ENCODE measurements around the gene ALDH7A1.
"Not testable (repeated sequence)": the region's sequence is repeated elsewhere in the genome, so short reads cannot be mapped to it uniquely, and the experiment has no call there.

ALDH7A1 gene

GRCh38 chr5:126594748-126595485 is at the start of gene ALDH7A1:
Gene ALDH7A1 (minus strand): TSS chr5:126595219. CDS start chr5:126595198, 21 bp downstream.
- DNase-seq (ENCODE audit: low read depth in 2 of 2): peak; percentile 85

- no peak for DNase-seq (ENCODE audit: low read depth in 2 of 2)
Observed at GRCh38 chr5:126641387-126641786, 46.4 kb upstream of the ALDH7A1 start.

GRCh38 chr5:126640866-126641265 is 45.8 kb upstream of the ALDH7A1 start:
- DNase-seq (ENCODE audit: low read depth in 2 of 2): no peak

DNA sequence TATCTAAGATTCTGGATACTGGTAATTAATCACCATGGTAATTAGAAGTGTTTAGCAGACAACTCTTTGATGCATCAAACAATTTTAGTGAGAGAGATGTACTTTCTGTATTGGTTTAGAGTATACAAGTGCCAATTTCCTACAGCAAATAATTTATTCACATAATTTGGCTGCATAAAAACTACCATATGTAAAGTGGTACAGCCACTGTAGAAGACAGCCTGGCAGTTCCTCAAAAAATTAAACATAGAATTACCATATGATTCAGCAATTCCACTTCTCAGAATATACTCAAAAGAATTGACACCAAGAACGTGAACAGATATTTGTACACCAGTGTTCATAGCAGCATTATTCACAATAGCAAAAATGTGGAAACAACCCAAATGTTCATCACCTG is 41.9 kb upstream of the ALDH7A1 start:
- DNase-seq (ENCODE audit: low read depth in 2 of 2): no peak

DNA sequence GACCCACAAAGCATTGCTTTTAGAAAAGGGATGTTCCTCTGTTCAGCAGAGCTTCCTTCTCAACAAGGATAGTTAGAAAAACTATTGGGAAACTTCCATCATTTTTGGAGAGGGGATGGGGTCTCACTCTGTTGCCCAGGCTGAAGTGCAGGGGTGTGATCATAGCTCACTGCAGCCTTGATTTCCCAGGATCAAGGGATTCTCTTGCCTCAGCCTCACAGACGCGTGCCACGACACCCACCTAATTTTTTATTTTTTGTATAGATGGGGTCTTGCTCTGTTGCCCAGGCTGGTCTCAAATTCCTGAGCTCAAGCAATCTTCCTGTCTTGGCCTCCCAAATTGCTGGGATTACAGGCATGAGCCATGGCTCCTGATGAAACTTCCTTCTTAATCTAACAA is 40.6 kb upstream of the ALDH7A1 start:
- no peak for DNase-seq (ENCODE audit: low read depth in 2 of 2)

GRCh38 chr5:126633552-126633951 is 38.5 kb upstream of the ALDH7A1 start:
- DNase-seq (ENCODE audit: low read depth in 2 of 2): no peak

DNA sequence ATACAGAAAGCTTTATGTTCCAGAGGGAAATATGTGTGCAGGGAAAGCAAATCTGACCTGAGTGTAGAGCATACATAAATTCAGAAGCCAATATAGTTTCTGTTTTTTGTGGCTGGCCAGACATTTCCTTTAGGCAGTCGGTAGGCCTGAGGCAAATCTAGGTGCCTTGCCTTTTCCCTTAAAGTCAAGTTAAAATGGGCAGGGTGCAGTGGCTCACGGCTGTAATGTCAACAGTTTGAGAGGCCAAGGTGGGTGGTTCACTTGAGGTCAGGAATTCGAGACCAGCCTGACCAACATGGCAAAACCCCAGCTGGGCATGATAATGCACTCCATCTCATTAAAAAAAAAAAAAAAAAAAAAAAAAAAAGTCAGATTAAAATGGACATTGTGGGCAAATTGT is 36.9 kb upstream of the ALDH7A1 start:
- no peak for DNase-seq (ENCODE audit: low read depth in 2 of 2)

- DNase-seq (ENCODE audit: low read depth in 2 of 2): no peak
Observed at GRCh38 chr5:126628102-126628501, 33.1 kb upstream of the ALDH7A1 start.

- DNase-seq (ENCODE audit: low read depth in 2 of 2): peak; percentile 51 to 58
Observed at GRCh38 chr5:126624534-126624933, 29.5 kb upstream of the ALDH7A1 start.

GRCh38 chr5:126619781-126620180 is 24.8 kb upstream of the ALDH7A1 start:
- DNase-seq (ENCODE audit: low read depth in 2 of 2): no peak

DNA sequence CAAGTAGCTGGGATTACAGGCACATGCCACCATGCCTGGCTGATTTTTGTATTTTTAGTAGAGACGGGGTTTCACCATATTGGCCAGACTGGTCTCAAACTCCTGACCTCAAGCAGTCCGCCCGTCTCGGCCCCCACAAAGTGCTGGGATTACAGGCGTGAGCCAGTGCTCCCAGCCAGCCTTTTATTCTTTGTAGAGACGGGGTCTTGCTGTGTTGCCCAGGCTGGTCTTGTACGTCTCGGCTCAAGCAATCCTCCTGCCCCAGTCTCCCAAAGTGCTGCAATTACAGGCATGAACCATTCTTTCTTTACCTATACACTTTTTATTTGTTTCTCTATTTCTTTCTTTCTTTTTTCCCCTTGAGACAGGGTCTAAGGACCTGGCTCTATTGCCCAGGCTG is 22.6 kb upstream of the ALDH7A1 start:
- DNase-seq (ENCODE audit: low read depth in 2 of 2): not testable (repeated sequence)

- DNase-seq (ENCODE audit: low read depth in 2 of 2): no peak
Observed at GRCh38 chr5:126615286-126615685, 20.3 kb upstream of the ALDH7A1 start.

GRCh38 chr5:126613941-126614592 is 19.0 kb upstream of the ALDH7A1 start:
- DNase-seq (ENCODE audit: low read depth in 2 of 2): no peak

DNA sequence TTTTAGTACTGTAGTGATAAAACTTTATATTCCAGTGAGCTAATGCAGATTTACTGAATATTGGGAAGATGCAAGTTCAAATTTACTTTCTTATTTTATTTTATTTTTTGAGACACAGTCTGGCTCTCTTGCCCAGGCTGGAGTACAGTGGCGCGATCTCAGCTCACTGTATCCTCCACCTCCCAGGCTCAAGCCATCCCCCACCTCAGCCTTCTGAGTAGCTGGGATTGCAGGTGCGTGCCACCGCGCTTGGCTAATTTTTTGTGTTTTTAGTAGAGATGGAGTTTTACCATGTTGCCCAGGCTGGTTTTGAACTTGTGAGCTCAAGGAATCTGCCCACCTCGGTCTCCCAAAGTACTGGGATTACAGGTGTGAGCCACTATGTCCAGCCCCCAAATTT is 15.6 kb upstream of the ALDH7A1 start:
- DNase-seq (ENCODE audit: low read depth in 2 of 2): no peak

GRCh38 chr5:126610160-126610559 is 15.1 kb upstream of the ALDH7A1 start:
- no peak for DNase-seq (ENCODE audit: low read depth in 2 of 2)

DNA sequence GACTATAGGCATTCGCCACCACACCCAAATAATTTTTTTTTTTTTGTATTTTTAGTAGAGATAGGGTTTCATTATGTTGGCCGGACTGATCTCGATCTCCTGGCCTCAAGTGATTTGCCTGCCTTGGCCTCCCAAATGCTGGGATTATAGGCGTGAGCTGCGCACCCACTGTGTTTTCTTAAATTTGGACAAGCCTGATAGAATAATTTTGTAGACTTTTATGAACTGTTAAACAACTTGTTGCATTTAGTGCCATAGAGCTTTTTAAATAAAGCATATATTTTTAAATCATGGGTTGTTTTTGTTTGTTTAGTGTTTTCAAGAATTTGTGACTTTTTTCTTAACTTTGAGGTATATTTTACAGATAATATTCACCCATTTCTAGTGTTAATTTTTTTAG is 10.5 kb upstream of the ALDH7A1 start:
- DNase-seq (ENCODE audit: low read depth in 2 of 2): no peak

GRCh38 chr5:126603402-126603991 is 8.5 kb upstream of the ALDH7A1 start:
- no peak for DNase-seq (ENCODE audit: low read depth in 2 of 2)

GRCh38 chr5:126600631-126601511 is 5.9 kb upstream of the ALDH7A1 start, which contains the start of gene PHAX:
Gene PHAX (plus strand): TSS chr5:126600947. CDS start chr5:126600963, 16 bp downstream.
- peak; percentile 43 to 46 for DNase-seq (ENCODE audit: low read depth in 2 of 2)

DNA sequence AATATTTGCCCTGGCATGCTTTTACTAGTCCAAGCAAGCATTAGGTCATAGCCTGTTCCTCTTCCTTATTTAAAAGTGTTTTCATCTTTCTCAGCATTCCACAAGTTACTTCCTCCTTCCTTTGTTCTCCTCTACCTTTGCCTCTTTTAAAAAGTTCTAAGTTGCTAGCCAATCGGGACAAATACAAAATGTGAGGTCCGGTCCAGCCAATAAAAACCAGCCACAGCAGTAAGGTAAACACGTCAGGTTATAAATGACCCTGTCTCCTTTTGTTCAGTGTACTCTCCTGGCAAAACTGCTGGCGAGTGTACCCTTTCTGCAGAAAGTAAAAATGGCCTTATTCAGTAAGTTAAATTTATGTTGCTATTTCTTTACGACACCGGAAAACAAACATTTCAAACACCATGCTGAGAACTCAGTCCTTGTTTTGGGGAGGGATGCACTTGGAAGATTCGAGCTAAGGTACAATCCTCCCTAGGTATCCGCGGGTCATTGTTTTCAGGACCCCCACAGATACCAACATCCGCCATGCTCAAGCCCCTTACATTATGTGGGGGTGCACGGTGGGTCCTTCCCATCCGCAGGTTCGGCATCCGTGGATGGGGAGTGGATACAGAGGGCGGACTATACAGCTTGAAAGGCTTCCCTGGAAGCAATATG is 5.1 kb upstream of the ALDH7A1 start:
- DNase-seq (ENCODE audit: low read depth in 2 of 2): not testable (repeated sequence)

GRCh38 chr5:126599499-126599898 is 4.5 kb upstream of the ALDH7A1 start:
- no peak for DNase-seq (ENCODE audit: low read depth in 2 of 2)

DNA sequence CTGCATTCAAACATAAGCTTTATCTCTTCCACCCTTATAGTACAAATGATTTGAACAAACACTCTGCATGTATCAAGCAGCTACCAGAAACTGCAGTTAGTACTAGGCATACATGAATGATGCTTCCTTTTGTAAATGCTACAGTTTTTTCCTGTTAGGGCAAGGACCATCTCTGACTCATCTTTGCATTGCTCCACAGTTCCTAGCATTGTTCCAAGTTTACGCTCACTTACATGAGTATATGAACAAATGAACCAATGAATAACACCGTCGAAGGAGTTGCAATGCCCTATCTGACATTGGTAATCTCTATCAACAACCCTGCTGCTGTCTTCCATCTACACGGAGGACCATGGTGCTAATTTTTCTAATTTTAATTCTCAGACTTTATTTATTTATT is 2.1 kb upstream of the ALDH7A1 start:
- peak in 1 of 2 experiments; percentile 18 for DNase-seq (ENCODE audit: low read depth in 2 of 2)
